GM04504 (cell line): ENCODE data around the gene AGK.
A peak's percentile ranks its signal among the peaks of the same experiment; 100 is the strongest.

ENCODE experiments used
- DNase-seq: peaks from one replicate; pipeline ENCODE4 v3.0.0-alpha.2; 2012; ENCODE audit warnings: low read depth

The AGK gene

GRCh38 chr7:141585592-141586510 lies 34.6 kb downstream of the AGK start:
- DNase-seq, result peak; percentile 56

- DNase-seq, result no peak
These were observed 35.7 kb downstream of the AGK start for GRCh38 chr7:141586878-141587277.

- no peak for DNase-seq
These were observed 36.1 kb downstream of the AGK start for GRCh38 chr7:141587304-141587703.

- no peak for DNase-seq
These were observed 37.7 kb downstream of the AGK start for GRCh38 chr7:141588912-141589311.

GRCh38 chr7:141590071-141590470 lies 38.9 kb downstream of the AGK start:
- DNase-seq, result no peak

- DNase-seq, result no peak
These were observed 39.5 kb downstream of the AGK start for GRCh38 chr7:141590666-141591065.

- DNase-seq, result peak; percentile 26
These were observed 41.9 kb downstream of the AGK start for GRCh38 chr7:141593134-141593533.

- DNase-seq, result no peak
These were observed 46.8 kb downstream of the AGK start for GRCh38 chr7:141597966-141598365.

GRCh38 chr7:141598408-141598807 lies 47.2 kb downstream of the AGK start:
- no peak for DNase-seq

- DNase-seq, result no peak
These were observed 49.2 kb downstream of the AGK start for GRCh38 chr7:141600168-141601006.

- DNase-seq, result no peak
These were observed 58.4 kb downstream of the AGK start for GRCh38 chr7:141609576-141609975.

- DNase-seq, result no peak
These were observed 59.5 kb downstream of the AGK start for GRCh38 chr7:141610671-141611070.

GRCh38 chr7:141612861-141613260 lies 61.7 kb downstream of the AGK start:
- DNase-seq, result no peak

- DNase-seq, result peak; percentile 3
These were observed 66.1 kb downstream of the AGK start for GRCh38 chr7:141617280-141617679.

- no peak for DNase-seq
These were observed 68.5 kb downstream of the AGK start for GRCh38 chr7:141619745-141620144.

GRCh38 chr7:141624763-141625162 lies 73.6 kb downstream of the AGK start:
- no peak for DNase-seq

GRCh38 chr7:141630621-141631020 lies 79.4 kb downstream of the AGK start:
- no peak for DNase-seq

- DNase-seq, result no peak
These were observed 80.3 kb downstream of the AGK start for GRCh38 chr7:141631525-141631924.

GRCh38 chr7:141634065-141634464 lies 82.9 kb downstream of the AGK start:
- no peak for DNase-seq

GRCh38 chr7:141636053-141636452 lies 84.8 kb downstream of the AGK start:
- DNase-seq, result no peak

GRCh38 chr7:141640239-141640840 lies 89.1 kb downstream of the AGK start:
- DNase-seq, result no peak

GRCh38 chr7:141641876-141642275 lies 90.7 kb downstream of the AGK start:
- no peak for DNase-seq

- no peak for DNase-seq
These were observed 94.0 kb downstream of the AGK start for GRCh38 chr7:141645188-141645587.
